ENCODE data around the gene GALNT11.
A peak's percentile ranks its signal among the peaks of the same experiment; 100 is the strongest.

Gene GALNT11

GRCh38 chr7:151992375-151992774 lies 33.1 kb upstream of the GALNT11 start:
- TF ChIP-seq CTCF (conservative IDR thresholded peaks at IDR 0.05; ENCODE audit: low read length) = no peak; the same call in 1 of the 2 replicates
- no peak for DNase-seq (ENCODE audit: low read depth)
- H3K4me3 ChIP-seq (ENCODE audit: low read length) = no peak overlapping the region

GRCh38 chr7:151993977-151994676 lies 31.3 kb upstream of the GALNT11 start:
- no peak for TF ChIP-seq CTCF (conservative IDR thresholded peaks at IDR 0.05; ENCODE audit: low read length)
- H3K4me3 ChIP-seq (ENCODE audit: low read length) = no peak overlapping the region
- DNase-seq (ENCODE audit: low read depth) = no peak

- no peak for TF ChIP-seq CTCF (conservative IDR thresholded peaks at IDR 0.05; ENCODE audit: low read length)
- no peak overlapping the region for H3K4me3 ChIP-seq (ENCODE audit: low read length)
- DNase-seq (ENCODE audit: low read depth) = peak; percentile 40
Observed at GRCh38 chr7:151999424-152000090, 25.9 kb upstream of the GALNT11 start.

DNA sequence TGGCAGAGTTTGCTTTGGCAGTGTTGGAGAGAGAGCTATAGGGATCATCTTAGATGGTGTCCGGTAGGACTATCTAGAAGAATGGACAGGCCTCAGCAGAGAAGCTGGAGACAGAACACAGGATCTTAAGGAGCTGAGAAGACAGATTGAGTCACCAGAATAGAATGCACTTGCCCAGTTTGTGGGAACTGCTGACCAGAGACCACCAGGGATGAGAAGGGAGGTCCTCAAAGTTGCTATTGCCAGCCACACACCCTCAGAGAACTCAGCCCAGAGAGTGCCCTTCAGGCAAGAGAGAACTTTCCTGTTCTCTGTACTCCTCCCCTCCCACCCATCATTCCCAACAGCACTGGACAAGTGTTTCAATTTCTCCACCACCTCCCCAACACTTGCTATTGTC lies 25.3 kb upstream of the GALNT11 start:
- no peak overlapping the region for H3K4me3 ChIP-seq (ENCODE audit: low read length)
- DNase-seq (ENCODE audit: low read depth) = no peak
- no peak for TF ChIP-seq CTCF (conservative IDR thresholded peaks at IDR 0.05; ENCODE audit: low read length)

DNA sequence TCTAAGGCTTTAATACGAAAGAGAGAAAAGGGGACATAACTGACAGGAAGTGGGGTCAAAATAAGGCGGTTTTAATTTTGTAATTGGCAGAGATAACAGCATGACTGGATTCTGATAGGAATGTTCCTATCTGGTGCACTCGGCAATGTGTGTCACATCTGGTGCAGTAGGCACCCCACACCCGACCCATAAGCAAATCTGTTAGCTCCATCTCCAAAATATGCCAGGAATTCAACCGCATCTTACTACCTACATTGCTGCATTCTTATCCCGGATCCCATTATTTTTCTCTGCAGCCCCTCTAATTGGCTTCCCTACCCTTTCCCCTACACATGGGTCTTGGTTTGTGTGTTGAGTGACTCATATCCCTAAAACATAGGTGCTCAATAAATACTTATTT lies 19.1 kb upstream of the GALNT11 start:
- DNase-seq (ENCODE audit: low read depth) = peak; percentile 72
- H3K4me3 ChIP-seq (ENCODE audit: low read length) = no peak overlapping the region

GRCh38 chr7:152011860-152012259 lies 13.6 kb upstream of the GALNT11 start:
- DNase-seq (ENCODE audit: low read depth) = peak; percentile 18
- H3K4me3 ChIP-seq (ENCODE audit: low read length) = no peak overlapping the region
- TF ChIP-seq CTCF (conservative IDR thresholded peaks at IDR 0.05; ENCODE audit: low read length) = no peak

More for the DNA sequence above, 19.1 kb upstream of the GALNT11 start:
- TF ChIP-seq CTCF (conservative IDR thresholded peaks at IDR 0.05; ENCODE audit: low read length) = no peak

- no peak overlapping the region for H3K4me3 ChIP-seq (ENCODE audit: low read length)
- TF ChIP-seq CTCF (conservative IDR thresholded peaks at IDR 0.05; ENCODE audit: low read length) = no peak
- DNase-seq (ENCODE audit: low read depth) = no peak
Observed at GRCh38 chr7:152013230-152013629, 12.2 kb upstream of the GALNT11 start.
